BE2C (cell line): ENCODE results near the gene HECA.
"Not testable (repeated sequence)": the region's sequence is repeated elsewhere in the genome, so short reads cannot be mapped to it uniquely, and the experiment has no call there.

Experiments used
- DNase-seq: peaks from one replicate; pipeline ENCODE4 v3.0.0-alpha.2; 2020
- H3K27me3 ChIP-seq: fragments of 250-450 bp; sonication (Bioruptor Pico); 2 replicates; pipeline ENCODE4 v1.5.1; 2020; ENCODE audit warnings: mild to moderate bottlenecking
- H3K36me3 ChIP-seq: fragments of 250-450 bp; sonication (Bioruptor Pico); 2 replicates; pipeline ENCODE4 v1.5.1; 2020; ENCODE audit warnings: mild to moderate bottlenecking
- H3K4me1 ChIP-seq: fragments of 250-450 bp; sonication (Bioruptor Pico); 2 replicates; pipeline ENCODE4 v1.5.1; 2020
- H3K4me3 ChIP-seq: 2 replicates; pipeline ENCODE4 v1.5.1; 2011; ENCODE audit warnings: low read depth, low read length
- H3K9me3 ChIP-seq: fragments of 250-450 bp; sonication (Bioruptor Pico); 2 replicates; pipeline ENCODE4 v1.5.1; 2020
- CTCF ChIP-seq: IDR thresholded peaks from 2 replicates; pipeline ENCODE4 v1.5.1; 2012; ENCODE audit warnings: mild to moderate bottlenecking, low read depth, low read length

The HECA gene

GRCh38 chr6:139131736-139132280 is 3.1 kb upstream of the HECA start:
- DNase-seq = no peak
- H3K36me3 ChIP-seq = no peaks in the 10 kb centered on the region
- peaks cover 15% of the 10 kb centered on the region for H3K27me3 ChIP-seq
- no peaks in the 10 kb centered on the region for H3K9me3 ChIP-seq
- no peak for TF ChIP-seq CTCF
- H3K4me1 ChIP-seq = no peaks in the 10 kb centered on the region
- H3K4me3 ChIP-seq = no peak overlapping the region

GRCh38 chr6:139133262-139134063 is 1.4 kb upstream of the HECA start:
- no peak overlapping the region for H3K4me3 ChIP-seq
- peaks cover 18% of the 10 kb centered on the region for H3K27me3 ChIP-seq
- TF ChIP-seq CTCF = no peak
- no peaks in the 10 kb centered on the region for H3K36me3 ChIP-seq
- H3K4me1 ChIP-seq = no peaks in the 10 kb centered on the region
- H3K9me3 ChIP-seq = no peaks in the 10 kb centered on the region
- DNase-seq = no peak

- no peaks in the 10 kb centered on the region for H3K9me3 ChIP-seq
- H3K4me1 ChIP-seq = no peaks in the 10 kb centered on the region
- DNase-seq = no peak
- no peak for TF ChIP-seq CTCF
- H3K27me3 ChIP-seq = peaks cover 20% of the 10 kb centered on the region
- no peak overlapping the region for H3K4me3 ChIP-seq
- H3K36me3 ChIP-seq = no peaks in the 10 kb centered on the region
Observed at GRCh38 chr6:139134064-139134395, 850 bp upstream of the HECA start.

- peak; percentile 27 for DNase-seq
- H3K36me3 ChIP-seq = no peaks in the 10 kb centered on the region
- H3K4me1 ChIP-seq = no peaks in the 10 kb centered on the region
- TF ChIP-seq CTCF = no peak
- no peaks in the 10 kb centered on the region for H3K9me3 ChIP-seq
- peak overlapping the region; percentile 59 for H3K4me3 ChIP-seq
- peaks cover 20% of the 10 kb centered on the region for H3K27me3 ChIP-seq
Observed at GRCh38 chr6:139135578-139136545, 982 bp downstream of the HECA start.

GRCh38 chr6:139137706-139138105 is 2.8 kb downstream of the HECA start:
- no peak for DNase-seq
- H3K36me3 ChIP-seq = no peaks in the 10 kb centered on the region

GRCh38 chr6:139140854-139141253 is 6.0 kb downstream of the HECA start:
- not testable (repeated sequence) for H3K4me1 ChIP-seq, H3K36me3 ChIP-seq, DNase-seq, H3K4me3 ChIP-seq, H3K9me3 ChIP-seq
- H3K27me3 ChIP-seq = peaks cover 14% of the 10 kb centered on the region

More at GRCh38 chr6:139137706-139138105, 2.8 kb downstream of the HECA start:
- no peak for TF ChIP-seq CTCF
- Histone ChIP-seq H3K9me3 (no peaks in the 10 kb centered on the region), H3K4me3 (no peak overlapping the region), H3K27me3 (peaks cover 17% of the 10 kb centered on the region), H3K4me1 (no peaks in the 10 kb centered on the region)
